Measurements from ENCODE around the gene TRANK1.
A peak's percentile ranks its signal among the peaks of the same experiment; 100 is the strongest.
"Not testable (repeated sequence)": the region's sequence is repeated elsewhere in the genome, so short reads cannot be mapped to it uniquely, and the experiment has no call there.

Gene TRANK1

DNA sequence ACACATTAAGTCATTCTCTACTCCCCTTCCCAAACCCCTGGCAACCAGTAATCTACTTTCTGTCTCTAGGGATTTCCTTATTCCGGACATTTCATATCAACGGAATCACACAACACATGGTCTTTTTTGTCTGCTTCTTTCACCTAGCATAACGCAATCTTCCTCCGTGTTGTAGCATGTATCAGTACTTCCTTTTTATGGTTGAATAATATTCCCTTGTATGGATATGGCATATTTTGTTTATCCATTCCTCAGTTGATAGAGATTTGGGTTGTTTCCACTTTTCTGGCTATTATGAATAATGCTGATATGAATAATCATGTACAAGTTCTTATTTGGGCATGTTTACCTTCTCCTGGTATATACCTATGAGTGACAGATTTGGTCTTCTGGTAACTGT lies 63.1 kb downstream of the TRANK1 start:
- DNase-seq = no peak

DNA sequence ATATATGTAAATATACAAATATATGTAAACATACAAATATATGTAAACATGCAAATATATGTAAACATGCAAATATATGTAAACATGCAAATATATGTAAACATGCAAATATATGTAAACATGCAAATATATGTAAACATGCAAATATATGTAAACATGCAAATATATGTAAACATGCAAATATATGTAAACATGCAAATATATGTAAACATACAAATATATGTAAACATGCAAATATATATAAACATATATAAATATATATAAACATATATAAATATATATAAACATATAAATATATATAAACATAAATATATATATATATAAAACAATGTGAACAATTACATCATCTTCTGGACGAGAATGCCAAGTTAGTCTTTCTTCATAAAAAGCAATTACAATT lies 65.0 kb downstream of the TRANK1 start:
- not testable (repeated sequence) for DNase-seq

DNA sequence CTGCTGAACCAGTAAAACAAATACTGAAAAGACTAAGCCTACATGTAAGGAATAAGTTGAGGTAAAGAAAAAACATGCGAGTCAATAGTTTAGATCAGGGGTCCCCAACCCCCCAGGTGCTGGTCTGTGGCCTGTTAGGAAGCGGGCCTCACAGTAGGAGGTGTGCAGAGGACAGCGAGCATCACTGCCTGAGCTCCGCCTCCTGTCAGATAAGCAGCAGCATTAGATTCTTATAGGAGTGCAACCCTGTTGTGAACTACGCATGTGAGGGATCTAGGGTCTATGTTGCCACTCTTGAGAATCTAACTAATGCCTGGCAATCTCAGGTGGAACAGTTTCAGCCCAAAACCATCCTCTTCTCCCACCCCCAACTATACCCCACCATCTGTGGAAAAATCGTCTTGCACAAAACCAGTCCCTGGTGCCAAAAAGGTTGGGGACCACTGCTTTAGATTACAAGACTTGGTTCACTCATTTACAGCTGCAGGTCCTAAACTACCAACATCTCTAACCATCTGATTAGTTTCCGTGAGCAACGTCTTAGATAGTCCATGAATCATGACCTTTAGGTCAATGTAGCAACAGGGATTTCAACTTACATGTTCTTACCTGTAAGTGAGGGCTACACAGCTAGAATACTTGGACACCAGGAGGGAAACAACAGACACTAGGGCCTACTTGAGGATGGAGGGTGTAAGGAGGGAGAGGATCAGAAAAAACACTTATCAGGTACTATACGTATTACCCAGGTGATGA lies 66.7 kb downstream of the TRANK1 start:
- DNase-seq = no peak

DNA sequence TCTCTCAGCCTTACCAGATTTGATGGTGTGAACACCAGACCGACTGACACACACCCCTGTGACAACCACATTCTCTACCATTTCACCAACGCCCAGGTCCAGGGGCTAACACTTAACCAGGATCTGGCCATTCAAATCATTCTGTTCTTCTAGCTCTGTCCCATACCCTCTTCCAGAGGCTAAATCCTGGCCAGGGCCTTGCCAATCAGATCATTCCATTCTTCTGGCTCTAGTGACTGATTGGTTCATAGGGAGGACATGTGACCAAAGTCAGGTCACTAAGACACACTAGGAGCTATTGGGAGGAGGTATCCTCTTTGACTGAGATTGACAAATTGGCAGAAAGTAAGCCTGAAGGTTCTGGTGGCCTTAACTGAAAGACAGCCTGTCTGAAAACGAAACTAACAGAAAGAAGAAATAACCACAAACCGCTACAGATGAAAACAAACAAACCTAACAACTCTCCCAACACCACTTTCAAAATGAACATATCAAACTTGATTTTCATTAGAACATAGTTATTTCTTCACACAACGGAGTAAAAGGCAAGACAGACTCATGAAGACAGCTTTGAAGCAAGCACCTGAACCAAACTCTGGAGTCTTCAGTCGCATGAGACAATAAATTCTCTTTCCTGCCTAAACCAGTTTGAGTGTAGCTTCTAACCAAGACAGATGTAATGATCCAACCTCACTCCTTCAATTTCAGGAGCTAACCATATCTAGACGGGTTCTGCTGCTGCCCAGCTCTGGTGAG lies 68.5 kb downstream of the TRANK1 start:
- no peak for DNase-seq

DNA sequence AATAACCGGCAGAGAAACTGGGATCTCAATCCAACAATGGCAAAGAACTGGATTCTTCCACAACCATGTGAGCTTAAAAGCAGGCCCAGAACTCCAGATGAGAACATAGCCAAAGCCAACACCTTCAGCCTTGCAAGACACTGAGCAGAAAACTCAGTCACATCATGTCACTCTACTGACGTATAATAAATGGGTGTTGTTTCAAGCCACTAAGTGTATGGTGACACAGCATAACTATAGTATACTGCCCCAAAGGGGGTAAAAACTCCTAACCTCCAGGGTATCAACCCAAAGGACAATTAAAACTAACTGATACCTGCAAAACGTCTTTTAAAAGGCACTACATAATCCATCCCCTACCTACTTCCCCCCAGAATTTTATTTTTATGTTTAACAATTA lies 69.5 kb downstream of the TRANK1 start:
- DNase-seq = no peak

DNA sequence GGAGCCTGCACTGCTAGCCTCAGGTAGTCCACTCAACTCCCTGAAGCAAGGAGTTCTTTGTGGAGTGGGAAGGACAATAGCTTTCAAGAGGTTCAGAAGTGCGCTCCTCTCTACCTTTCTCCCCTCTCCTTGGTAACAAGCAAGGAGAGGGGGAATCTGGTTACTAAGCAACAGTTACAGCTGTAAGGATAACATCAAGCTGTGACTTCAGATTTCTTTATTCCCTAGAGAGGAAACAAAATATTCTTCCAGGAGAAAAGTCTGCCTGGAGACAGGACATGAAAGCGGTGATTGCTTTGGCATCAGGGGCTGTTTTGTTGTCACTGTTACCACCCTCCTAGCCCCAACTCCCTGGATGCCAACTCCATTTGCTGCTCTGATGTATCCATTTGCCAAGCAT lies 70.4 kb downstream of the TRANK1 start:
- DNase-seq = no peak

DNA sequence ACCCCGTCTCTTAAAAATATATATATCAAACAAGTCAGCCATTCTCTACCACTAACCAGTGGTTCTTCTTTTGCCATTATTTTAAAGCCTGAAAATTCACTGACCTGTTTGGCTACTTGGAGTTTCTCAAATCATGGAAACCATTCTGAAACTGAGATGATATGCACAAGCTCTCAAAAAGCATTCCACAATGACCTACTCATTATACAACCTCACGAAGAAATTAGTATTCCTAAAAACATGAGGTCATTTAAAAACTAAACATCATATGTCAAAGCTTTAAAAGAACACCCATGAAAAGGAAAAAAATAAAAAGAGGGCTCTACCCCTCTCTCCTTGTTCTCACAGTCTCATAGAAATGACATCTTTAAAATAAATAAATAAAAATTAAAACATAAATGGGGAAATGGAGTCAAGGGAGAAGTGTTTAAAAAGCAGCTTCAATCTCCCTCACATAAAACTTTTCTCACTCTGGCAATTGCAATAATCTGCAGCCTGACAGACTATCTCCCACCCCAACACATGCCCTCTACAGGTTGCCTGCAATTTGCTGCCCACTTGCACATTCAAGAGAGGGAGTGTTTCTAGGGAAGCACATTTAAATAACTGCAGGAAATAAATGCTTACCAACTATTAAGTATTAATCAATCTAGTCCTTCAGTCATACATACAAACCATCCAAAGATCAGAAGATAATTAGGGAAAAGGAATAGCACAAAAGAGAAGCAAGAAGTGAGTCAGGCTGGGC lies 73.3 kb downstream of the TRANK1 start:
- DNase-seq = no peak

DNA sequence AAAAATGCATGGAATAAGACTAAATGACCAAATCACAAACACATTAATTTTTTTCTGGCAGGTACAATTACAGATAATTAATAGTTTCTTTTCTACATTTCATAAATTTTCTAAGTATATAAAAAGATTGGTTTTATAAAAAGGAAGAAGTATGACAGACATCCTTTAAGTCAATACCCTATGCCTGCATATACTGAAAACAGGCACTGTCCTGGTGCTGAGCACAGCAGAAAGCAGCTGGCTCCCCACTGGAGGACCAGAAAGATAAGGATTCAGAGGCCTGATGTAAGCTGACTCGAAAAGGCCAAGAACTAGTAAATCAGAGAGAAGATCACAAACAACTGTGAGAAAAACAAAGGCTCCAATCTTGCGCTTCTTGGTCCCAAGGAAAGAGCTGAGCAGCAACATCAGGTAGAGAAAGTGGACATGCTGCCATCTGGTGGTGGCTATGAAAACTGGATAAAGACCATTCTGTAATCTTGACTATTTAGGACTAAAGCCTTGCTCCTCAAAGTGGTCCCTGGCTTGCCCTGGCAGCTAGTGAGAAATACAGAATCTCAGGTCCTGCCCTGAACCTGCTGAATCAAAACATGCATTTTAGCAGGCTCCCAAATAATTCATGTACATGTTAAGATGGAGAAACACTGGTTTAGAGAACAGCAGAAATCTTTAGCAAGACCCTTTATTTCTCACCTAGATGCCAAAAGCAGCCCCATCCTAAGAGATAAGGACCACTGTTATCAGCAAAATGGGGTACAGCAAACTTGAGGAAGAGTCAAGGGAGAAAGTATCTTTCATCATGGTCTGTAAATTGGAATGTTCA lies 76.0 kb downstream of the TRANK1 start:
- peak; percentile 32 for DNase-seq

DNA sequence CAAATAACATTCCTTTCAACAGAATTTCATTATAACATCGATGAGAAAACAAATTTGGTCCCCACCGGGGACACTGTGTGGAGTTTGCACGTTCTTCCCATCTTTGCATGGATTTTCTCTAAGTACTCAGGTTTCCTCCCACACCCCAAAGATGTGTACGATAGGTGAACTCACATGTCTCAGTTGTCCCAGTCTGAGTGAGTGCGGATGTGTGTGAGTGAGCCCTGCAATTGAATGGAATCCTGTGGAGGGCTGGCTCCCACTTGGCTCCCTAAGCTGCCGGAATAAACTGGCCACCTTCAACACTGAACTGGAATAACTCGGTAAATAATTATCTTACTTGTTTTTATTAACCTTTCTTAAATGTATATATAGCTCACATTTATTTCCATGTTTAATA lies 77.0 kb downstream of the TRANK1 start:
- DNase-seq = no peak

DNA sequence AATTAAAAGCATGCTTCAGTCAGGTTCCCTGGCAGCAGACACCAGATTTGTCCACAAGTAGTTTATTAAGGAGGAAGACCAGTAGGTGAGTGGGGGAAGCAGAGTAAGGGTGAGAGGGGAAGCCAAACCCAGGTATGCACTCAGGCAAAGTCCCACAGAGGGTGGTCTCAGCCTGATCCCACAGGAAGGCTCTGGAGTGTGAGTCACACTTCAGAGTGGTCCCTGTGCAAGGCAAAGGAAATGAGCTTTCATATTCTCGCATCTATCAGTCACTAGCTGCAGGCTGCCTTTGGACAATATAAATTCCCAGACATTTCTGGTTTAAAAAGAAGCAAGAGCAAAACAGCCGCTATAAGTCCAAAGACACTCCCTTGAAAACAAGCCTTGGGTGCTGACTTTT lies 78.5 kb downstream of the TRANK1 start:
- DNase-seq = peak; percentile 10

DNA sequence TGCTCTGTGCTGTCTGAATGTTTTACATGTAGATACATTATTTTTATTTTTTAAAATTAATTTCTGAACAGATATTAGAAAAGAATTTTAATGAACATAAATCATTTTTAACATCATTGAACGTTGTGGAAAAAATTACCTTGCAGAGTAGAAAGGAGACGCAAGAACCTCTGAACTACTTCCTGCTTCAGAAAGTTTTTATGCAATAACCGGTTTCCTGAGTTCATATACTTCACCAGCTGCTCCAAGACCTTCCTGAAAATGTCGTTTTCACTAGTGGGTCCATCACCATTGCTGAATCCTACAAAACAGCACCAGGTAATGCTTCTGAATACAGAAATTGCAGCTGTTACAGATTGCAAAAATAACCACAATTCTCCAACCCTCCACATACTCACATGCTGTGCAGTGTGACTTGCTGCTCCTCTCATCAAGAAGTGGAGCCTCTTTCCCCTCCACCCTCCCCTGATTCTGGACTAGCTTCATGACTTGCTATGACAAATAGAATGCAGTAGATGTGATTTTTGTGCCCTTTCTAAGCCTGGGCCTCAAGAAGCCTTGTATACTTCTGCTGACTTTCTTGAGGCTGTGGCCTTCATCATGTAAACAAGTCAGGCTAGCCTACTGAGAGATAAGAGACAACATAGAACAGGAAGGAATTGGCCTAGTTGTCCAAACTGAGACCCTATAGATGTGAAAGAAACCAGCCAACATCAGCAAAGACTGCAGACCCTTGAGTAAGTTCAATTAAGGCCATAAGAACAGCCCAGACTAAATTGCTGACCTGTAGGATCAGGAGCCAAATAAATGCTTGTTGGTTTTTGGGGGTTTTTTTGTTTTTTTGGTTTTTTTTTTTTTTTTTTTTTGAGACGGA lies 80.4 kb downstream of the TRANK1 start:
- DNase-seq = no peak

DNA sequence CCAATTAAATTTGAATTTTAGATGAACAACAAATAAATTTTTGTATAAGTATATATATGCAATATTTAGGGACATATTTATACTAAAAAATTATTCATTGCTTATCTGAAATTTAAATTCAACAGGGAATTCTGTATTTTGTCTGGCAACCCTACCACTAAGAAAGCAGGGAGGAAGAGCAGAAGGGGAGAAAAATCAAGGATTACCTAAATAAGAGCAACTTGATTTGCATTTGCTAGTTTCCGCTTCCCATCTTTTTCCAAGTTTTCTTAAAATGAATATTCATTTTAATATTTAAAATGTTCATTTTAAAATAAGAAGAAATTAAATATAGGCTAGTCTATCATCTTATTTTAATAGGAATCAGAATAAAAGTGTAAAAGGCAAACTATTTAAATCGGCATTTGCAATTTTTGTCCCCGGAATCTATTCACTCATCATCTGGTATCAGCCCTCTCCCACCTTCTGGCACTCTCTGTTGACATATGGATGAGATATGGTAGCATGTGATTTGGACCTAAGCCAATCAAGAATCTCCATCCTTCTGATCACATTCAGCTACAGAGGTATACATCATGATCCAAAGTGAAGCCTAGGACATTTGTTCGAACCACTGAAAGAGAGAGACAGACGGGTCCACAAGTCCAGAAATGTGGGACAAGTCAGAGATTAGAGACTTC lies 82.6 kb downstream of the TRANK1 start:
- no peak for DNase-seq

DNA sequence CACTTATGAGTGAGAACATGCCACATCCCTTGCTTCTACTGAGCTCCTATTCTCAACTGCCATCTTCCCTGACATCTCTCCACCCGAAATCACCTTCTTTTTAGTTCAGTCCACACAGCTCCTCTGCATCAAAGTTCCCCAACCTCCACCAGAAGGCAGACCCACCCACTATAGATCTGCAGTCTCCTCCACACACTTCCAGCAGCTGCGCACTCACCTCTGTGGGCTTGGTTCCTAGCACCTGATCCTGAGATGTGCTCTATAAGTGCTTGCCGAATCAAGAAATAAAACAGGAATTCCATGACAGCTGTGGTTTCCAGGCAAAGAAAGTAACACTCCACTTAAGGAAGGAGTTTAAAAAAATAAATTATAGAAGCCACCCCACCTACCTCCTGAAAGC lies 85.4 kb downstream of the TRANK1 start:
- DNase-seq = no peak

DNA sequence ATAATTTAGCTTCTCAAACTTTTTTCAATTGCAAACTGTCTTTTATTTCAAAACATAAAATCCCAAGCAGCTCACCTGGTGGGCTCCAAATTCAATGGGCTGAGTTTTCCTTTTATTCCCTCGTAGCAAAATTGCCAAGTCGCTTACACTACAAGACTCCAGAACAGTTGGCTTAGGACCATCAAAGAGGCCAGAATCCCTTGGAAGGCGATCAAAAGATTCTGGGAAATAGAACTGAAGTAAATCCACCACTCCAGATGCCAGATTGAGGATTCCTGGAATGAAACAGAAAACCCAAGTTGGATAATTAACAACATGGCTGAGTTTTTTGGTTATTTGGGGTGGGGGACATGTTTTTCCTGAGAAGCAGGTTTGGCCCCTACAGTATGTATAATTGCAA lies 92.8 kb downstream of the TRANK1 start:
- DNase-seq = no peak

DNA sequence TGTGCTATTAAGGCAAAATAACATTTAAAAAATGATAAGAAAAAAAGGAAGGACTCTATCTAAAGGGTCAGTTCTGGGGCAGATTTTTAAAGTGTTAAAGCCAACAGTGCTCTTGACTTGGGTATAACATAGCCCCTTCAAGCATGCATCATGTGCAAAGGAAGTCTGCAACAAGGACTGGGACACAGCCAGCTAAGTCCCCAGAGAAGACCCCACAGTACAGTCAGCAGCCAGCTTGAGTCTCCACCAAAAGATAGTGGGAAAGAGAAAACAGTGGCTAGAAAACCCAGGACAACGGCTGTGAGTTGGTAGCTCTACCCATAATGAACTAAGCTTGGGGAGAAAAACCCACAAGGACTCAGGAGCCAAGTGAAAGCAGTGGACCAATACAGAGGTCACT lies 94.1 kb downstream of the TRANK1 start:
- no peak for DNase-seq

DNA sequence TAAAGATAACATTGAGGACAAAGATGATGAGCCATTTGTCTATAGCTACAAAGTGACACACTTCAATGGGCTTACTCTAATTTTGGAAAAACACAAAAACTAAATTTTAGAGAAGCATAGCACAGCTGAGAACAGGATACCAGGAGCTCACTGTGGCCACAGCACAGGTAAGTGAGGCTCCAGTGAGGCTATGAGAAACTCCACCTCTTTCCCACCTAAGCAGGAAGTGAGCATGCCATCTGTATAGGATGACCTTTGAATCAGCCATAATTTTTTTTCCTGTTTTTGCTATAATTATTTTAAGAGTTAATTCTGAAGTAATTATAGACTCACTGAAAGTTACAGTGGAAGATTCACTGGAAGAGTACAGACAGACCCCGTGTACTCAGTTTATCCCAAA lies 98.4 kb downstream of the TRANK1 start:
- no peak for DNase-seq

DNA sequence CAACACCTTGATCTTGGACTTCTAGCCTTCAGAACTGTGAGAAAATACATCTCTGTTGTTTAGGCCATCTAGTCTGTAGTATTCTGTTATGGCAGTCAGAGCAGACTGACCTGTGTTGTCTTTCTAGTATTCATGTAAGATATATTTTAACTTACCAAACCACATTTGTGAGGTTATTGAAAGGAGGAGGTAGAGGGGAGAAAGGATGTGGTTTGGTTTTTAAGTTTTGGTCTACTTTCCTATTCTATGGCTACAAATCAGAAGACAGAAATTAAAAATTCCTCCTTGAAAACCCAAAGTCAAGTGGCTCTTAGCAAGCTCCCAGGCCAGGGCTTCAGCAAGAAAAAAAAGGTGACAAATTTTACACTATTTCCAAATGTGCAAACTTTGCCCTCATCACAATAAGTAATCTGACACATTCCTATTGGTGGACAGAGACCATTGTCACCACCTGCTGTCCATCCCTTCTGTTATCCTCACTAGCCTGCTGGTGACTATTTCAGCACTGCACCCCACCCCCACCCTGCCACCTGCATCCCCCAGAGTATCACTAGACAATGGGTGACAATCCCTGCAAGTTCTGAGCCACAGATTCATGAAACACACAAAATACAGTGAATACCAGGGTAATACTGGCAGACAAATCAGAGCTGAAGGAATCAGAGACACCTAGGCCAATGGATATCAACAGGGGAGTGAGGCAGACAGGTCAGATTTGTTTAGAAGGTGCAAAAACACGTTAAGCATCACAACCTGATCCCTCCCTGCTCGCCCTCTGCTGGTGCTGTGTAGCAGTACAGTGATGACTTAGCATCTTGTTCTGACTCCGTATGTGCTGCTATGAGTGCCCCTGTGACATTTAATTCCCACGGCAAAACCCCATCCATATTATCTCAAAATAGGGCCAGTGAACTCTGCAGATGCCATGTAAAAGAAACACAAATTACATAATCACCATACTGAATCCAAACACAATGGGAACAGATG lies 101.5 kb downstream of the TRANK1 start:
- DNase-seq = peak; percentile 17

DNA sequence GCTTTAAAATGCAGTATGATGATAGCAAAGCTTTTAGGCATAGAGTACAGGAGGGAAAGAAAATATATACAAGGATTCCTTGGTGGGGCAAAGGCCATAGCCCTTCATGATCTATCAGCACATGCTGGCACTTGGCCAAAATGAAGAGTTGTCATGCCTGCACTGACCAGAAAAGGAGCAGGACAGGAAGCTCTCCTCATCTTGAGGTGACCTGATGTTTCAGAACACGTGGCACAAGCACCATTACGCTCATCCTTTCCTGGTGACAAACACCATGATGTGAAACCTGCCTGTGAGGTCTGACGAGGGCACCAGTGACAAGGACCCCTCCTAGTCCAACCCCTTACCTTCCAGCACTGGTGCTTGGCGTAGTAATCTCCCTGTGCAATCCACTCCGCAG lies 102.6 kb downstream of the TRANK1 start:
- no peak for DNase-seq

DNA sequence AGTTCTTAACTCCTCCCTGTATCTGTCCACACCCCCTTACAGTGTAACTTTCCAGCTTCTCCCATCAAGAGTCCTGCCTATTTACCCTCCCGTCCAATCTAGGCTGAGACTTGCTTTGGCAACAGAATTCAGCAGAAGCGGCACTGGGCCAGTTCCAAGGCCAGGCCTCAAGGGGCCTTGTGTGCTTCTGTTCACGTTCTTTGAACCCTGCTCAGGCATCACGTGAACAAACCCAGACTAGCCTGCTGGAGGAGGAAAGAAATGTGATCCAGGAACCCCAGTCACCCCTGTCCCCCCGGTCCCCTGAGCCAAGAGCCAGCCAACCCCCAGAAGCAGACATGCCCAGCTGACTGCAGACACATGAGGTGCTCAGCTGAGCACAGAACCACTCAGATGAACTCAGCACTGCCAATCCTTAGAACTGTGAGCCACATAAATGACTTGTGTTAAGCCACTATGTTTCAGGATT lies 104.4 kb downstream of the TRANK1 start:
- no peak for DNase-seq

DNA sequence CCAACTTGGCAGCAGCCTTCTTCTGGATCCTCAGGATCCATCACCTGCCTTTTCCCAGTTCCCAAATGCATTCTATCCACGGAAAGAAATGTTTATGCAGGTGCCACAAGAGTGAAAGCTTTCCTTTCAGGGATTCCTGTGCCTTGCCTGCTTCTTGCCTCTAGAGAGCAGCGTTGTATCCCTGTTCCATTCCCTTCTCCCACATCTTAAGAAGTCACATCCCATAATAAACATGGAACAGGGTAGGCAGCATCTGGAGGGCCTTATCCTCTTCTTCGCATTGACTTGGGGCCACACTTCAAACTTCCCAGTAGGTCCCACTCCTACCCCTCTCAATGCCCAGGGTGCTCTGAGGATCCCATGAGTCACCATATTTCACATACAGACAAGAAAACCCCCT lies 107.8 kb downstream of the TRANK1 start:
- DNase-seq = no peak
